H1 (cell line): ENCODE results near the gene PLCB2. TPM values are rescaled to one million over a fixed set of nuclear protein-coding genes. Genes with fewer than 3 reads are reported as not detected.

ENCODE experiments used
- CBX5 ChIP-seq: fragments of 300-800, 300-1000 bp; sonication (generic); IDR thresholded peaks from 2 replicates; pipeline ENCODE4 v1.7.1; 2016; ENCODE audit warnings: antibody characterized with exemption, low read length, low read depth
- SP1 ChIP-seq: IDR thresholded peaks from 2 replicates; pipeline ENCODE4 v1.6.1; 2011; ENCODE audit warnings: low read depth, low read length
- polyA plus RNA-seq, 7 experiments: library from polyadenylated mRNA; depleted of rRNA in 3 of 7; stranded (reverse) in 5 of 7; unstranded in 2 of 7; fragments of >200 nt in 5 of 7; fragments of 200-250 nt in 2 of 7; gene quantifications; 1 replicate in 5 of 7; 2 replicates in 1 of 7; 4 replicates in 1 of 7; pipeline versions ENCODE4 v1.2.1 to v1.2.3, GENCODE V29; 2011 to 2013; ENCODE audit warnings: missing spikeins in 2 of 7, mixed read lengths in 2 of 7
- total RNA-seq: library from RNA; stranded (reverse); fragmentation: NEBNext Ultra II Directional; extraction: Animal tissue kit (Norgen Biotek cat#: 25700); gene quantifications from 2 replicates; pipeline ENCODE4 v1.2.1, GENCODE V29; 2021

The PLCB2 gene
- total and polyA plus RNA-seq, 2 of the 8 experiments (the other 6 are each of a cell fraction or from before 2014, with no cell fraction given) = 7.2 to 8.4 TPM

GRCh38 chr15:40285151-40285550, 22.6 kb downstream of the PLCB2 start (continued):
- TF ChIP-seq SP1 (no peak), CBX5 (no peak)
